ENCODE results near the gene TMUB2. TPM values are rescaled to one million over a fixed set of nuclear protein-coding genes. Genes with fewer than 3 reads are reported as not detected.

The TMUB2 gene
- total RNA-seq, 2 donors from 2014 or later: 22.6 to 31.0 TPM

GRCh38 chr17:44191369-44191768 is 4.6 kb downstream of the TMUB2 start:
- H3K9me3 ChIP-seq: no peaks in the 10 kb centered on the region
- 70 to 73% methylated on average over 5 of the region's 5 CpGs for WGBS, 2 donors
- H3K27ac ChIP-seq: no peak overlapping the region
- ATAC-seq (no peak), DNase-seq (no peak)
- TF ChIP-seq CTCF (IDR thresholded peaks at IDR 0.05) (no peak), POLR2A (IDR thresholded peaks at IDR 0.05) (no peak)
- intact Hi-C loops (cut with DNase I): no loop called here
- no peaks in the 10 kb centered on the region for H3K27me3 ChIP-seq
- H3K4me3 ChIP-seq: no peak overlapping the region
- peaks cover 4 to 8% of the 10 kb centered on the region in 2 donors for H3K36me3 ChIP-seq (replicated peaks in 1 of 2; ENCODE audit: insufficient read depth in 1 of 2, low read depth in 2 of 2)
- H3K4me1 ChIP-seq: peaks cover 12% of the 10 kb centered on the region

GRCh38 chr17:44191941-44192496 is 5.2 kb downstream of the TMUB2 start:
- ATAC-seq (no peak), DNase-seq (no peak)
- Histone ChIP-seq H3K9me3 (no peaks in the 10 kb centered on the region), H3K4me1 (peaks cover 12% of the 10 kb centered on the region), H3K36me3 (replicated peaks in 1 of 2; ENCODE audit: insufficient read depth in 1 of 2, low read depth in 2 of 2) (peaks cover 4 to 8% of the 10 kb centered on the region in 2 donors), H3K27me3 (no peaks in the 10 kb centered on the region), H3K27ac (no peak overlapping the region), H3K4me3 (no peak overlapping the region)
- intact Hi-C loops (cut with DNase I): no loop called here
- 78 to 93% methylated on average over 5 to 7 of the region's 7 CpGs for WGBS, 2 donors
- no peak for TF ChIP-seq CTCF (IDR thresholded peaks at IDR 0.05)
- no peak for TF ChIP-seq POLR2A (IDR thresholded peaks at IDR 0.05)

- TF ChIP-seq POLR2A (IDR thresholded peaks at IDR 0.05): no peak
- TF ChIP-seq CTCF (IDR thresholded peaks at IDR 0.05): no peak
- Histone ChIP-seq H3K27ac (no peak overlapping the region), H3K9me3 (no peaks in the 10 kb centered on the region), H3K36me3 (replicated peaks in 1 of 2; ENCODE audit: insufficient read depth in 1 of 2, low read depth in 2 of 2) (peaks cover 4 to 8% of the 10 kb centered on the region in 2 donors), H3K27me3 (no peaks in the 10 kb centered on the region), H3K4me3 (no peak overlapping the region), H3K4me1 (peaks cover 14% of the 10 kb centered on the region)
- ATAC-seq (no peak), DNase-seq (no peak)
- WGBS, 2 donors: 73 to 82% methylated on average over 2 to 5 of the region's 5 CpGs
- intact Hi-C loops (cut with DNase I): no loop called here
Measured at GRCh38 chr17:44192750-44193149, 6.0 kb downstream of the TMUB2 start.

GRCh38 chr17:44193326-44194084 is 6.7 kb downstream of the TMUB2 start:
- no peaks in the 10 kb centered on the region for H3K9me3 ChIP-seq
- 90 to 91% methylated on average over 8 to 14 of the region's 14 CpGs for WGBS, 2 donors
- H3K4me3 ChIP-seq: no peak overlapping the region
- intact Hi-C loops (cut with DNase I): no loop called here
- H3K4me1 ChIP-seq: peaks cover 14% of the 10 kb centered on the region
- H3K27me3 ChIP-seq: no peaks in the 10 kb centered on the region
- H3K27ac ChIP-seq: no peak overlapping the region
- ATAC-seq (no peak), DNase-seq (no peak)
- peaks cover 4 to 8% of the 10 kb centered on the region in 2 donors for H3K36me3 ChIP-seq (replicated peaks in 1 of 2; ENCODE audit: insufficient read depth in 1 of 2, low read depth in 2 of 2)
- TF ChIP-seq POLR2A (IDR thresholded peaks at IDR 0.05) (no peak), CTCF (IDR thresholded peaks at IDR 0.05) (no peak)
